ENCODE measurements around the gene CPT1B.

DNA sequence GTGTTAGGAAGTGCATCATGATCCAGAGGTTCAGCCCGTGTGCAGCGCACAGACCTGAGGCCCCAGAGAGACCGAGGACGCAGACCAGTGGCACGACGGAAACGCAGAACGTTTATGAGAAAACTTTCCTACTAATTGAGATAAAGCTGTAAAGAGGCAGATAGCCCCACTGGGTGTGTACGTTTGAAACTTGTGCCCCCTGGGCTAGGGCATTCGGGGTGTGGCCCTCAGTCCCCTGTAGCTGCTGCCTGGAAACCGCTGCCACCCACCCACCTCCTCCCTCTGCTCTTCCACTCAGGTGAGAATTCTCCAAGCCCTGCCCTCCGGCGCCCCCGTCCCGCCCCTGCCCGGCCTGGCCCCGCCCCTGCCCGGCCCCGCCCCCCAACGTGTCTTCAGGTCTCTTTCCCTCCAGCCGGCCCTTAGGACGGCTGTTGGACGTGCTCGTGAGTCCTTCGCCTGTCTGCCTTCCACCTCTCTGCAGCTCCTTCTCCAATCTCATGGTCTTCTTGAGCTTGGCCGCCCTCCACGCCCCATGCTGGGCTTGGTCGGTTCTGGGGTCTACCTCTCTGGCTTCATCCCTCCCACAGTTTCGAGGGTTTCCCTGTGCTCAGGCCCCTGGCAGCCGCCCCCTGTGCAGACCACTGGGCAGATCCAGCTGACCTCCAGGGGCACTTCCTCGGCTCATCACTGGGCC lies 34.4 kb upstream of the CPT1B start:
- TF ChIP-seq, protein P1, sequence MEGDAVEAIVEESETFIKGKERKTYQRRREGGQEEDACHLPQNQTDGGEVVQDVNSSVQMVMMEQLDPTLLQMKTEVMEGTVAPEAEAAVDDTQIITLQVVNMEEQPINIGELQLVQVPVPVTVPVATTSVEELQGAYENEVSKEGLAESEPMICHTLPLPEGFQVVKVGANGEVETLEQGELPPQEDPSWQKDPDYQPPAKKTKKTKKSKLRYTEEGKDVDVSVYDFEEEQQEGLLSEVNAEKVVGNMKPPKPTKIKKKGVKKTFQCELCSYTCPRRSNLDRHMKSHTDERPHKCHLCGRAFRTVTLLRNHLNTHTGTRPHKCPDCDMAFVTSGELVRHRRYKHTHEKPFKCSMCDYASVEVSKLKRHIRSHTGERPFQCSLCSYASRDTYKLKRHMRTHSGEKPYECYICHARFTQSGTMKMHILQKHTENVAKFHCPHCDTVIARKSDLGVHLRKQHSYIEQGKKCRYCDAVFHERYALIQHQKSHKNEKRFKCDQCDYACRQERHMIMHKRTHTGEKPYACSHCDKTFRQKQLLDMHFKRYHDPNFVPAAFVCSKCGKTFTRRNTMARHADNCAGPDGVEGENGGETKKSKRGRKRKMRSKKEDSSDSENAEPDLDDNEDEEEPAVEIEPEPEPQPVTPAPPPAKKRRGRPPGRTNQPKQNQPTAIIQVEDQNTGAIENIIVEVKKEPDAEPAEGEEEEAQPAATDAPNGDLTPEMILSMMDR (IDR thresholded peaks at IDR 0.05): no peak
- TF ChIP-seq ZFX (IDR thresholded peaks at IDR 0.05; ENCODE audit: borderline replicate concordance): no peak

Data from 22Rv1 (cell line).